NT2/D1 (cell line): Measurements from ENCODE around the gene MAP2K6.

ENCODE experiments used
- SUZ12 ChIP-seq: IDR thresholded peaks from 2 replicates; pipeline ENCODE4 v1.6.1; 2011; ENCODE audit not compliant: insufficient read length, insufficient read depth; ENCODE audit errors: extremely low read depth
- ZNF274 ChIP-seq: IDR thresholded peaks from 2 replicates; pipeline ENCODE4 v1.6.1; 2011; ENCODE audit warnings: mild to moderate bottlenecking, low read depth, low read length

GRCh38 chr17:69450918-69451317 lies 36.4 kb downstream of the MAP2K6 start:
- no peak for TF ChIP-seq ZNF274
- no peak for TF ChIP-seq SUZ12
